ENCODE results near the gene SMLR1.

The SMLR1 gene

GRCh38 chr6:130852844-130853554, 25.8 kb downstream of the SMLR1 start:
- no peak overlapping the region for H3K9ac ChIP-seq (ENCODE audit: insufficient read length)
- peaks cover 17% of the 10 kb centered on the region for H3K36me3 ChIP-seq (ENCODE audit: insufficient read depth, low read length)
- no peak overlapping the region for H3K27ac ChIP-seq
- no peak overlapping the region for H3K4me3 ChIP-seq
- H3K9me3 ChIP-seq (ENCODE audit: low read depth, low read length): 0 out of 2 replicates have a peak, but pooled peaks cover 4% of the 10 kb centered on the region
- TF ChIP-seq FOXP2 (optimal IDR thresholded peaks at IDR 0.05; ENCODE audit: control extremely low read depth, extremely low read length, insufficient read depth) (no peak), EZH2 (IDR thresholded peaks at IDR 0.05) (no peak), POLR2AphosphoS5 (IDR thresholded peaks at IDR 0.05; ENCODE audit: borderline replicate concordance, low read depth, low read length) (no peak)
- DNase-seq (ENCODE audit: low read depth, low spot score): no peak

GRCh38 chr6:130853555-130854183, 26.5 kb downstream of the SMLR1 start:
- Histone ChIP-seq H3K9ac (ENCODE audit: insufficient read length) (no peak overlapping the region), H3K4me3 (no peak overlapping the region), H3K27ac (no peak overlapping the region), H3K36me3 (ENCODE audit: insufficient read depth, low read length) (peaks cover 22% of the 10 kb centered on the region), H3K9me3 (ENCODE audit: low read depth, low read length) (0 out of 2 replicates have a peak, but pooled peaks cover 4% of the 10 kb centered on the region)
- no peak for TF ChIP-seq FOXP2 (optimal IDR thresholded peaks at IDR 0.05; ENCODE audit: control extremely low read depth, extremely low read length, insufficient read depth)
- DNase-seq (ENCODE audit: low read depth, low spot score): no peak

GRCh38 chr6:130858054-130858453, 30.8 kb downstream of the SMLR1 start:
- H3K27ac ChIP-seq: no peak overlapping the region
- H3K9me3 ChIP-seq (ENCODE audit: low read depth, low read length): 0 out of 2 replicates have a peak, but pooled peaks cover 4% of the 10 kb centered on the region
- DNase-seq (ENCODE audit: low read depth, low spot score): no peak
- peaks cover 31% of the 10 kb centered on the region for H3K36me3 ChIP-seq (ENCODE audit: insufficient read depth, low read length)
- no peak overlapping the region for H3K4me3 ChIP-seq
- TF ChIP-seq EZH2 (IDR thresholded peaks at IDR 0.05): no peak
- no peak for TF ChIP-seq POLR2AphosphoS5 (IDR thresholded peaks at IDR 0.05; ENCODE audit: borderline replicate concordance, low read depth, low read length)
- no peak for TF ChIP-seq FOXP2 (optimal IDR thresholded peaks at IDR 0.05; ENCODE audit: control extremely low read depth, extremely low read length, insufficient read depth)
- H3K9ac ChIP-seq (ENCODE audit: insufficient read length): no peak overlapping the region

GRCh38 chr6:130858498-130859160, 31.4 kb downstream of the SMLR1 start:
- no peak for DNase-seq (ENCODE audit: low read depth, low spot score)
- no peak for TF ChIP-seq FOXP2 (optimal IDR thresholded peaks at IDR 0.05; ENCODE audit: control extremely low read depth, extremely low read length, insufficient read depth)
- Histone ChIP-seq H3K9ac (ENCODE audit: insufficient read length) (no peak overlapping the region), H3K27ac (no peak overlapping the region), H3K36me3 (ENCODE audit: insufficient read depth, low read length) (peaks cover 35% of the 10 kb centered on the region), H3K4me3 (no peak overlapping the region), H3K9me3 (ENCODE audit: low read depth, low read length) (0 out of 2 replicates have a peak, but pooled peaks cover 4% of the 10 kb centered on the region)

- no peak overlapping the region for H3K9ac ChIP-seq (ENCODE audit: insufficient read length)
- TF ChIP-seq FOXP2 (optimal IDR thresholded peaks at IDR 0.05; ENCODE audit: control extremely low read depth, extremely low read length, insufficient read depth) (no peak), POLR2AphosphoS5 (IDR thresholded peaks at IDR 0.05; ENCODE audit: borderline replicate concordance, low read depth, low read length) (no peak), EZH2 (IDR thresholded peaks at IDR 0.05) (no peak)
- 0 out of 2 replicates have a peak, but pooled peaks cover 4% of the 10 kb centered on the region for H3K9me3 ChIP-seq (ENCODE audit: low read depth, low read length)
- H3K36me3 ChIP-seq (ENCODE audit: insufficient read depth, low read length): peaks cover 42% of the 10 kb centered on the region
- no peak overlapping the region for H3K4me3 ChIP-seq
- H3K27ac ChIP-seq: no peak overlapping the region
- DNase-seq (ENCODE audit: low read depth, low spot score): no peak
Measured at GRCh38 chr6:130859161-130859867, 32.1 kb downstream of the SMLR1 start.

DNA sequence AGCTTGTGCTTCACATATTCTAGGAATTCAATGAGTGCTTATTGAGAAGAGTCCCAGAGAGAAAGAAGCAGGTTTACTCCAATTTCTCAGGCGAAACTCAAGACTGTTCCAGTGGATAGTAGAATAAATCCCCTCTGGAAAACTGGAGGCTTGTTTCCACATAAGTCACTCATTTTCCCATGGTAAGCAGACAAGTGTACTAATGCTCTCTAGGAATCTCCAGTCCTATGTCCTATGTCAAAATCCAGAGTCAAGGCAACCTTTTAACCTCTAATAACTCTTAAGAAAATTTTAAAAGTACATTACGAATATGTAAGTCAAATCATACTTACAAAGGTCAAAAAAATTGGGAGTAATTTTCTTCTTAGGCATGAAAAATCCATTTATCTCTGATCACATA, 35.2 kb downstream of the SMLR1 start:
- Histone ChIP-seq H3K9me3 (ENCODE audit: low read depth, low read length) (no peaks in the 10 kb centered on the region), H3K4me3 (no peak overlapping the region), H3K27ac (no peak overlapping the region), H3K36me3 (ENCODE audit: insufficient read depth, low read length) (peaks cover 55% of the 10 kb centered on the region), H3K9ac (ENCODE audit: insufficient read length) (no peak overlapping the region)
- TF ChIP-seq FOXP2 (optimal IDR thresholded peaks at IDR 0.05; ENCODE audit: control extremely low read depth, extremely low read length, insufficient read depth): no peak
- TF ChIP-seq EZH2 (IDR thresholded peaks at IDR 0.05): no peak
- DNase-seq (ENCODE audit: low read depth, low spot score): no peak

GRCh38 chr6:130863415-130864230, 36.4 kb downstream of the SMLR1 start:
- Histone ChIP-seq H3K9me3 (ENCODE audit: low read depth, low read length) (no peaks in the 10 kb centered on the region), H3K4me3 (no peak overlapping the region), H3K36me3 (ENCODE audit: insufficient read depth, low read length) (peaks cover 44% of the 10 kb centered on the region), H3K27ac (no peak overlapping the region), H3K9ac (ENCODE audit: insufficient read length) (no peak overlapping the region)
- DNase-seq (ENCODE audit: low read depth, low spot score): no peak
- TF ChIP-seq EZH2 (IDR thresholded peaks at IDR 0.05) (no peak), FOXP2 (optimal IDR thresholded peaks at IDR 0.05; ENCODE audit: control extremely low read depth, extremely low read length, insufficient read depth) (no peak), POLR2AphosphoS5 (IDR thresholded peaks at IDR 0.05; ENCODE audit: borderline replicate concordance, low read depth, low read length) (no peak)

Data from SK-N-MC (cell line).